Brain microvascular endothelial cell (primary cell): ENCODE data around the gene CRAT.

ENCODE experiments used
- DNase-seq: peaks from one replicate; pipeline ENCODE4 v3.0.0-alpha.2; 2020
- H3K27ac ChIP-seq: fragments of 250-450 bp; sonication (Bioruptor Pico); 2 replicates; pipeline ENCODE4 v1.5.1; 2020; ENCODE audit warnings: mild to moderate bottlenecking, moderate library complexity
- H3K27me3 ChIP-seq: fragments of 250-450 bp; sonication (Bioruptor Pico); replicated peaks from 2 replicates; pipeline ENCODE4 v1.5.1; 2020; ENCODE audit warnings: mild to moderate bottlenecking
- H3K36me3 ChIP-seq: fragments of 250-450 bp; sonication (Bioruptor Pico); replicated peaks from 2 replicates; pipeline ENCODE4 v1.5.1; 2020; ENCODE audit warnings: mild to moderate bottlenecking
- H3K4me3 ChIP-seq: 2 replicates; pipeline ENCODE4 v1.5.1; 2011; ENCODE audit warnings: low read depth, mild to moderate bottlenecking, control low read depth, low read length, moderate library complexity
- CTCF ChIP-seq: IDR thresholded peaks from 2 replicates; pipeline ENCODE4 v1.5.1; 2011; ENCODE audit warnings: low read depth, mild to moderate bottlenecking, moderate library complexity, low read length, control low read depth, inconsistent platforms; ENCODE audit errors: missing control alignments
- in situ Hi-C: cut with HindIII; loops from 2 replicates; pipeline ENCODE4 v1.10.0; 2017; ENCODE audit warnings: low sequenced_read_pairs, low pct_ligation_motif_present

The CRAT gene

GRCh38 chr9:129104051-129104450 is 6.5 kb downstream of the CRAT start:
- Histone ChIP-seq H3K36me3 (no peaks in the 10 kb centered on the region), H3K4me3 (no peak overlapping the region), H3K27ac (no peak overlapping the region), H3K27me3 (no peaks in the 10 kb centered on the region)
- DNase-seq, result no peak
- no peak for TF ChIP-seq CTCF
- in situ Hi-C loops, result no loop called here

GRCh38 chr9:129103595-129103965 is 7.0 kb downstream of the CRAT start:
- in situ Hi-C loops, result no loop called here
- no peaks in the 10 kb centered on the region for H3K36me3 ChIP-seq

GRCh38 chr9:129102791-129103594 is 7.6 kb downstream of the CRAT start:
- peak; percentile 44 for DNase-seq
- in situ Hi-C loops, result no loop called here
- Histone ChIP-seq H3K4me3 (no peak overlapping the region), H3K36me3 (no peaks in the 10 kb centered on the region), H3K27ac (no peak overlapping the region), H3K27me3 (no peaks in the 10 kb centered on the region)
- TF ChIP-seq CTCF, result peak; percentile 85

More at GRCh38 chr9:129103595-129103965, 7.0 kb downstream of the CRAT start:
- Histone ChIP-seq H3K27ac (no peak overlapping the region), H3K4me3 (no peak overlapping the region), H3K27me3 (no peaks in the 10 kb centered on the region)
- no peak for DNase-seq
- TF ChIP-seq CTCF, result no peak

- Histone ChIP-seq H3K4me3 (no peak overlapping the region), H3K27ac (no peak overlapping the region), H3K27me3 (no peaks in the 10 kb centered on the region), H3K36me3 (no peaks in the 10 kb centered on the region)
- no peak for DNase-seq
- in situ Hi-C loops, result no loop called here
- no peak for TF ChIP-seq CTCF
Observed at GRCh38 chr9:129102095-129102525, 8.5 kb downstream of the CRAT start.

- Histone ChIP-seq H3K27me3 (no peaks in the 10 kb centered on the region), H3K4me3 (no peak overlapping the region), H3K27ac (no peak overlapping the region), H3K36me3 (no peaks in the 10 kb centered on the region)
- in situ Hi-C loops, result no loop called here
- no peak for DNase-seq
- no peak for TF ChIP-seq CTCF
Observed at GRCh38 chr9:129101279-129101678, 9.3 kb downstream of the CRAT start.
